GDM1 (cell line): ENCODE measurements around the gene HLA-G.
"Not testable (repeated sequence)": the region's sequence is repeated elsewhere in the genome, so short reads cannot be mapped to it uniquely, and the experiment has no call there.

Experiments
- DNase-seq: peaks from one replicate; lab custom pipeline; 2025; lab: John Stamatoyannopoulos, UW

The HLA-G gene

DNA sequence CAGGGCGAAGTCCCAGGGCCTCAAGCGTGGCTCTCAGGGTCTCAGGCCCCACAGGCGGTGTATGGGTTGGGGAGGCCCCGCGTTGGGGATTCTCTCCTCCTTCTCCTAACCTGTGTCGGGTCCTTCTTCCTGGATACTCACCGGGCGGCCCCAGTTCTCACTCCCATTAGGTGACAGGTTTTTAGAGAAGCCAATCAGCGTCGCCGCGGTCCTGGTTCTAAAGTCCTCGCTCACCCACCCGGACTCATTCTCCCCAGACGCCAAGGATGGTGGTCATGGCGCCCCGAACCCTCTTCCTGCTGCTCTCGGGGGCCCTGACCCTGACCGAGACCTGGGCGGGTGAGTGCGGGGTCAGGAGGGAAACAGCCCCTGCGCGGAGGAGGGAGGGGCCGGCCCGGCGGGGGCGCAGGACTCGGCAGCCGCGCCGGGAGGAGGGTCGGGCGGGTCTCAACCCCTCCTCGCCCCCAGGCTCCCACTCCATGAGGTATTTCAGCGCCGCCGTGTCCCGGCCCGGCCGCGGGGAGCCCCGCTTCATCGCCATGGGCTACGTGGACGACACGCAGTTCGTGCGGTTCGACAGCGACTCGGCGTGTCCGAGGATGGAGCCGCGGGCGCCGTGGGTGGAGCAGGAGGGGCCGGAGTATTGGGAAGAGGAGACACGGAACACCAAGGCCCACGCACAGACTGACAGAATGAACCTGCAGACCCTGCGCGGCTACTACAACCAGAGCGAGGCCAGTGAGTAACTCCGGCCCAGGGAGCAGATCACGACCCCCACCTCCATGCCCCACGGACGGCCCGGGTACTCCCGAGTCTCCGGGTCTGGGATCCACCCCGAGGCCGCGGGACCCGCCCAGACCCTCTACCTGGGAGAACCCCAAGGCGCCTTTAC is at the start of gene HLA-G:
Gene HLA-G, plus strand, starts transcription at position 247 of the 892 bp plus-strand sequence. Its CDS starts 20 bp downstream, at position 267.
- no peak for DNase-seq

DNA sequence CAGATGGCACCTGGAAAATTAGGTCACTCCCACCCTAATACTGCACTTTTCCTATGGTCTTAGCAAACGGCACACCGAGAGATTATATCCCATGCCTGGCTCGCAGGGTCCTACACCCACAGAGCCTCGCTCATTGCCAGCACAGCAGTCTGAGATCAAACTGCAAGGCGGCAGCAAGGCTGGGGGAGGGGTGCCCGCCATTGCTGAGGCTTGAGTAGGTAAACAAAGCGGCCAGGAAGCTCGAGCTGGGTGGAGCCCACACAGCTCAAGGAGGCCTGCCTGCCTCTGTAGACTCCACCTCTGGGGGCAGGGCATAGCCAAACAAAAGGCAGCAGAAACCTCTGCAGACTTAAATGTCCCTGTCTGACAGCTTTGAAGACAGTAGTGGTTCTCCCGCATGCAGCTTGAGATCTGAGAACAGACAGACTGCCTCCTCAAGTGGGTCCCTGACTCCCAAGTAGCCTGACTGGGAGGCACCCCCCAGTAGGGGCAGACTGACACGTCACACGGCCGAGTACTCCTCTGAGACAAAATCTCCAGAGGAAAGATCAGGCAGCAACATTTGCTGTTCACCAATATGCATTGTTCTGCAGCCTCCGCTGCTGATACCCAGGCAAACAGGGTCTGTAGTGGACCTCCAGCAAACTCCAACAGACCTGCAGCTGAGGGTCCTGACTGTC is 47.5 kb upstream of the HLA-G start:
- DNase-seq: not testable (repeated sequence)

DNA sequence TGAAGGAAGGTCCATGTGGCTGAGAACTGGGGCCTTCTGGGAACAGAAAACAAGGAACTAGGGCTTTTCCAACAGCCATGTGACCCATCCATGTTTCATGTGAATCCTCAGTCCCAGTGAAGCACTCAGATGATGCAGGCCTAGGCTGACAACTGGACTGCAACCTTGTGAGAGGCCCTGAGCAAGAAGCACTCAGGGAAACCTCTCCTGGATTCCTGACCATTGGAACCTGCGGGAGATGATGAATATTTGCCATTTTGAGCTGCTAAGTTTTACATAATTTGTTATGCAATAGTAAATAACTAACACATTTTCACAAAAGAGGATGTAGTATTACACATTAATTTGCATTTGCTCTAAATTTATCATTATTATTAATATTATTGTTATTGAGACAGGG is 38.4 kb upstream of the HLA-G start:
- no peak for DNase-seq

DNA sequence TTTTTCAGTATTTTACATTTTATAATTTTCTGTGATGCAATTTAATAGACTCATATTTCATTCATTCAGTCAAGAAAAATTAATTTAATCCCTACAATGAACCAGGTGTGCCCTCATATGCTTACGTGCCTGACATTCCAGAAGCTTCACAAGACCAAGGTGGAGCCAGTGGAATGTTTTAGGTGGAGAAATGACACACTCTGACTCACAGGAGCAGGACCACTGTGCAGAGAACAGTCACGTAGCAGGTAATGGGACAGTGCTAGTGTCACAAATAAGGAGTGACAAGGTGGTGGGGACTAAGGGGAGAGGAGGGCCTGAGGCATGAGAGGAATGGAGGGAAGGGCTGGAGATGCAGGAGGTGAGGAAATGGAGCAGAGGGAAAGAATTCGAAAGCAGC is 37.0 kb upstream of the HLA-G start:
- no peak for DNase-seq

DNA sequence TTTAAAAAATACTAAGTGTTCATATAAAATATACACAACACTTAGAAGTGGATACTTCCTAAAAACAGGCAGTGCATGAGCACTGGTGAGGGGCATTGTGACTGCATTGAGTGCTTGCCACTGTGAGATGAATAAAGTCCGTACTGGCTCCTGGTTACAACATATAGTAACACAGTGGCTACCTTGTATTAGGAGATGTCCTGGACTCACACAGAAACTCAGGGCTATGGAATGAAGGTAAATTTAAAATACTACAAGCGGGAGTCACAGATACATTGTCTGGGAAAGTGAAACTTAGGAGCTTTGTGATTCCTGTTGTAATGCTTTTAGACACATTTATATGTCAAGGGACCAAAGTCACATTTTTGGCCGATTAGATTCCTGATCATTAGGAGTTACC is 36.5 kb upstream of the HLA-G start:
- DNase-seq: no peak

DNA sequence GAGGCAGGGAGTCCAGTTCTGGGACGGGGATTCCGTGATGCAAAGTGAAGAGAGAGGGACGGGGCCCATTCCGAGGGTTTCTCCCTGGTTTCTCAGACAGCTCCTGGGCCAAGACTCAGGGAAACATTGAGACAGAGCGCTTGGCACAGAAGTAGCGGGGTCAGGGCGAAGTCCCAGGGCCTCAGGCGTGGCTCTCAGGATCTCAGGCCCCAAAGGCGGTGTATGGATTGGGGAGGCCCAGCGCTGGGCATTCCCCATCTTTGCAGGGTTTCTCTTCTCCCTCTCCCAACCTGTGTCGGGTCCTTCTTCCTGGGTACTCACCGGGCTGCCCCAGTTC is 35.9 kb upstream of the HLA-G start:
- no peak for DNase-seq

DNA sequence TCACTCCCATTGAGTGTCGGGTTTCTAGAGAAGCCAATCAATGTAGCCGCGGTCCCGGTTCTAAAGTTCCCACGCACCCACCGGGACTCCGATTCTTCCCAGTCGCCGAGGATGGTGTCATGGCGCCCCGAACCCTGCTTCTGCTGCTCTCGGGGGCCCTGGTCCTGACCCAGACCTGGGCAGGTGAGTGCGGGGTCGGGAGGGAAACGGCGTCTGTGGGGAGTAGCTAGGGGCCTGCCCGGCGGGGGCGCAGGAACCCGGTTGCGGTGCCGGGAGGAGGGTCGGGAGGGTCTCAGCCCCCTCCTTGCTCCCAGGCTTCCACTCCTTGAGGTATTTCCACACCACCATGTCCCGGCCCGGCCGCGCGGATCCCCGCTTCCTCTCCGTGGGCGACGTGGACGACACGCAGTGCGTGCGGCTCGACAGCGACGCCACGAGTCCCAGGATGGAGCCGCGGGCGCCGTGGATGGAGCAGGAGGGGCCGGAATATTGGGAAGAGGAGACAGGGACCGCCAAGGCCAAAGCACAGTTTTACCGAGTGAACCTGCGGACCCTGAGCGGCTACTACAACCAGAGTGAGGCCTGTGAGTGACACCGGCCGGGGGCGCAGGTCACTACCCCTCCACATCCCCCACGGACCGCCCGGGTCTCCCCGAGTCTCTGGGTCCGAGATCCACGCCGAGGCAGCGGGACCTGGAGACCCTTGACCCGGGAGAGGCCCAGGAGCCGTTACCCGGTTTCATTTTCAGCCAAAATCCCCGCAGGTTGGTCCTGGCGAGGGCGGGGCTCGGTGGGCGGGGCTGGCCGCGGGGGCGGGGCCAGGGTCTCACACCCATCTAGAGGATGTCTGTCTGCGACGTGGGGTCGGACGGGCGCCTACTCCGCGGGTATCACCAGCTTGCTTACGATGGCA is 35.2 kb upstream of the HLA-G start:
- DNase-seq: no peak

DNA sequence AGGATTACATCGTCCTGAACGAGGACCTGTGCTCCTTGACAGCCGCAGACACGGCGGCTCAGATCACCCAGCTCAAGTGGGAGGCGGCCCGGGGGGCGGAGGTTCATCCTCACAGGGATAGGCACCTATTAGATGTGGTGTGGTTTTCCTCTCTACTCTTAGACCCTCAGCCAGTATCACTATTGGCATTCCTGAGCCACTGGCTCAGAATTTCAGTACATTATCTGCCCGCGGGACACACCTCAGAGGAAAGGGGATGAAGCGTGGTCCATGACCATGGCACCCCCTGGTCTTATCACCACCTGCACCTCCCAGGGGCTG is 34.6 kb upstream of the HLA-G start:
- no peak for DNase-seq

DNA sequence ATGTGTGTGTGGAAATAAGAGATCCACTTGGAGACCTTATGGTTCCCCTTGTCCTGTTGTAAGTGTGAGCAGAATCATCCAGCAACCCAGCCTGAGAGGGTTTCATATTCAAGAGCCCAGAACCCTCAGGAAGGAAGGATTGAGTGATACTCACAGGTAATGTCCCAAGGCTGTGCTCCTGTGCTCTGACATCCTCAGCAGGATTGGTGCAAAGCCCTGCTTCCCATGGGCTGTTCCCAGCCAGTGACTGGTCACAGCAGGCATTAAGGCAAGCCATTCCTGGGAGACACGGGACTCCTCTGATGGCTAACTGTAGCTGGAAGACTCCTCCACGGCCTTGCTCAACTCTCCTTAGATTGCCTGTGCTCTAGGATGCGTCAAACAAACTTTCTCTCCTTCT is 33.8 kb upstream of the HLA-G start:
- DNase-seq: no peak

DNA sequence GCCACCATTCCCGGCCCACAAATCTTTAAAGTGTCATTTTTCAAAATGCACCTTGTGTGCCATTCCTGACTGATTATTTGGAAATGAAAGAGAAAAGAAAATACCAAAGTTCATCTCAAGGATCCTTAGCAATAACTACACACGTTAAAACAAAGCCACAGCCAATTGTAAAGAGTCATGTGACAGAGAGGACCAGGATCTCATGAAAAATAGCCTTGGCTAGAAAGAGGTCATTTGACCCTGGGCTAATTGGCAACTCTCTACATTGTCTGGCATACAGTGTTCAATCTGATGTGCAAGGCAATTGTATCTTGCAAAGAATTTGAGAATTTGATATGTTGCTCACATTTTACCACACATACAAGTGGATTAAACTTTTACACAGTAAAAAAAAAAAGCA is 31.6 kb upstream of the HLA-G start:
- no peak for DNase-seq

DNA sequence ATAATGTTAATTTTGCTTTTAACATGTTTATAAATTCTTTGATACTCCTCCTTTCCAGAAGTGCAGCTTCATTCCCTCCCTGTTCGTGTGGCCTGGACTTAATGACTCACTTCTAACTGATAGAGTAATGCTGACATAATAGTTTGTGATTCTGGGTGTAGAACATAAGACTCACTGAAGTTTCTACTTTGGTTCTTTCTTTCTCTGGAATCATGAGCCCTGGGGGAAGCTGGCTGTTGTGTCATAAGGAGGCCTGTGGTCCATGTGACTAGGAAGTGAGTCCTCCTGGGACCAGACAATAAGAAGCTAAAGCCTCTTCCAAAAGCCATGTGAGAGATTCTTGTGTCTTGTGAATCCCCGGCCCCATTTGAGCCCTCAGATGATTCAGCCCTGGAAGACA is 30.5 kb upstream of the HLA-G start:
- no peak for DNase-seq

DNA sequence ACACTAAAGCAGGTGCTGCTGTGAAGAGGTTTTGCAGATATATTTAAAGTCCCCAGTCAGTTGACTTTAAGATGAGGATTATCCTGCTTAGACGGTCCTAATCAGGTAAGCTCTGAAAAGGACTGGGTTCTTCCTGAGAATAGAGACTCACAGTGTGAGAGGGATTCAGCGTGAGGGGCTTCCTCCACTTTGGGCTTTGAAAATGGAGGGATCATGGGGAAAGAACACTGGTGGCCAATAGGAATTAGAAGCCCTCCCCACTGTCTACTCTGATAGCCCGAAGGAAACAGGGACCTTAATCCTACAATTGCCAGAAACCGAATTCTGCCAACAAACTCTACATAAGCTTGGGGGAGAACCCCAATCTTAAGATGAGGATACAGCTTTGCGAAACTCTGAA is 29.7 kb upstream of the HLA-G start:
- no peak for DNase-seq

DNA sequence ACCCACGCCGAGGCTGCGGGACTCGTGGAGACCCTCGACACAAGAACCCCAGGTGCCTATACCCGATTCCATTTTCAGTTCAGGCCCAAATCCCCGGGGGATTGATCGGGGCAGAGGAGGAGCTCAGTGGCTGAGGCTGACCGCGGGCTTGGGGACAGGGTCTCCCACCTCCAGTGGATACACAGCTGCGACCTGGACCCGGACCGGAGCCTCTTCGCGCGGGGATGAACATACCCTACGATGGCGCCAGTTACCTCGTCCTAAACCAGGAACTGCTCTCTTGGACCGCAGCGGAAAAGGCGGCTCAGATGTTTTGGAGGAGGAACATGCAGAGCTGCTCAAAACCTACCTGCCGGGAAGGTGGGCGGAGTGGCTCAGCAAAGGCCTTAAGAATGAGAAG is 27.4 kb upstream of the HLA-G start:
- DNase-seq: no peak

DNA sequence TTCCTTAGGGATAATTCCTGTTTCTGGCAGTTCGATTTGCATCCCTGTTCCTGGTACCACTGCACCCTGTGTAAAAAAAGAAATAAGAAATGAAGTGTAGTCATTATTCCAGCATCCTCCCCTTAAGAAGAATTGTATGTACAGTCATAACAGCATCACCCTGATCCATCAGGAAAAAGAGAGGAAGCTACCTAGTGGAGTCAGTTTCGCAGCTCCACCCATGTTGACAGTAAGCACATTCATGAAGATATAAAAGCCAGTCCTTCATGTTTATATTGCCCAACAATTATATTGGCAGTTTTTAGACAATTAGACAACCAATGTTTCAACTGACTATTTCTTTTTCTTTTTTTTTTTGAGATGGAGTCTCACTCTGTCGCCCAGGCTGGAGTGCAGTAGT is 21.2 kb upstream of the HLA-G start:
- DNase-seq: no peak

DNA sequence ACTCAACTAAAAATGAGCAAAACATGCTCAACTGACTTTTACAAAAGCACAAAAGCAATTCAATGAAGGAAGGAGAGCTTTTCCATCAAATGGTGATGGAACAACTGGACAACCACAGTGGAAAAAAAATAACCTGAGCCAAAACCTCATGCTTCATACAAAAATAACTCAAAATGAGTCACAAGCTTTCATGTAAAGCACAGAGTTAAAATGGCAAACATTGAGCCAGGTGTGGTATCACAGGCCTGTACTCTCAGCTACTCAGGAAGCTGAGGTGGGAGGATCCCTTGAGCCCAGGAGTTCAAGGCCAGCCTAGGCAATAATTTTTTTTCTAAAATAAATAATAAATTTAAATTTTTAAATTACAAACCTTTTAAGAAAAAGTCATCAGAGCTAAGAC is 18.4 kb upstream of the HLA-G start:
- no peak for DNase-seq

DNA sequence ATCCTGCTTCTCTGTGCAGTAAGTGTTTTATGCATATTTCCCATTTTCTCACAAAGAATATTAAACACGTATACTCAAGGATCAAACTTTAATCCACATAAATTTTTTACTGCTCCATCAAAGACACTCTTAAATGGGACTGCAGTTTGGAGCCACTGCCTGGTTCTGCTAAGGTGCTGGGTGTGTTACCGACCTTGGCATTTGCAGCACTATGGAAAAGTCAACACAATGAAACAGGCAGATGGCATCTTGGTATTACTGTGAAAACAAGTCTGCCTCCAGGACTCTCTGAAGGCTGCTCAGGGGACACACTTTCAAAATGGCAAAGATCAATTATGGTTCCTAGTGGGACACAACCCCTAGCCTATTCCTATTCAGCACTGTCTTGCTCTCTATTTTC is 17.3 kb upstream of the HLA-G start:
- no peak for DNase-seq

DNA sequence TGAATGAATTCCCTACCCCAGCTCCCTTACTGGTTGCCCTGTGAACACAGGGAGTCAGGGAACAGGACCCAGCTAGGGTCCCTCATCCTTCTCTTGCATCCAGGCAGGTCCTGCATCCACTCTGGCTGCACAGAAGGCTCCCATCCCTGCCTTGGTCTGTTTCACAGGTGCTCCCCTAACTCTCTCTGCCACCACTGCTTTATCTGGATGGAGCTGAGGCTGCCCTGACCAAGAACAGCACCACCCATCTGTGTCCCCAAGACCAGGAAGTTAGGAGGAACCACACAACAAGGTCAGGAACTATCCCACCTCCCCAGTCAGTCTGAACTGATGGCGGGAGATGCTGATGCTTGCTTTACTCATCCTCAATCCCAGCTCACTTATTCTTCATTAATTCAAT is 16.2 kb upstream of the HLA-G start:
- no peak for DNase-seq

DNA sequence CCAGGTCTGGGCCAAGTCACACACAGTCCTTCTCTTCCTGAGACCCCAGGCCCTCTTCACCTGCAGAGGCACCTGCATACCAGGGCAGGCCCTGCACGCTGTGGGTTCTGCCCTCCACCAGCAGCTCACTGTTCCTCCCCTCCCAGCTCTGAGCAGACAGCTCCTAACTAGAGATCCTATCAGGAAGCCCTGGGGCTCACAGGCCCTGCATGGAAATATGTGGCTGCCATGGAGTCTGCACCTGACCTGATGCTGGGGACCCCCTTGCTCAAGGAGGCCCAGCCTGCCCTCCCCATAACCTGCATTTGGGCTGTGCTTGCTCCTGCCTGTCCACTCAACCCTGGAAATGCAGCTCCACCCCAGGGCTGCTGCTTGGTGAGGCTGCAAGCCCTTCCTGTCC is 14.6 kb upstream of the HLA-G start:
- no peak for DNase-seq

DNA sequence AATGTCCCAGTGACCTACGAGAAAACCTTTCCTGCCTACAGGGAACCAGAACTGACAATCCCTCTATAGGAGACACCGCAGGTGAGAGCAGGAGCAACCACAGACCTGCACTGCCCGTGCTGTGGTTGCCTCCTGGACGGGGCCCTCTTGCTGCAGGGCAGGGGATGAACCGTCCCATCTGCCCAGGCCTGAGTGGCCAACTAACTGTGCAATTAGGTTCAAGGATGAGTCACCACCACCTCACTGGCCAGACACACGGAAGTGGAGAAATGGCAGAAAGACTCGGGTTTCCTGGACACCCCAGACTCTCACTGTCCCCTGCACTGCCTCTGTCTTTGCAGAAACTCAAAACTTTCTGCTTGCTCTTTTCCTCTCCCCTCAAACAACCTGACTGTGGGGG is 13.8 kb upstream of the HLA-G start:
- DNase-seq: no peak

DNA sequence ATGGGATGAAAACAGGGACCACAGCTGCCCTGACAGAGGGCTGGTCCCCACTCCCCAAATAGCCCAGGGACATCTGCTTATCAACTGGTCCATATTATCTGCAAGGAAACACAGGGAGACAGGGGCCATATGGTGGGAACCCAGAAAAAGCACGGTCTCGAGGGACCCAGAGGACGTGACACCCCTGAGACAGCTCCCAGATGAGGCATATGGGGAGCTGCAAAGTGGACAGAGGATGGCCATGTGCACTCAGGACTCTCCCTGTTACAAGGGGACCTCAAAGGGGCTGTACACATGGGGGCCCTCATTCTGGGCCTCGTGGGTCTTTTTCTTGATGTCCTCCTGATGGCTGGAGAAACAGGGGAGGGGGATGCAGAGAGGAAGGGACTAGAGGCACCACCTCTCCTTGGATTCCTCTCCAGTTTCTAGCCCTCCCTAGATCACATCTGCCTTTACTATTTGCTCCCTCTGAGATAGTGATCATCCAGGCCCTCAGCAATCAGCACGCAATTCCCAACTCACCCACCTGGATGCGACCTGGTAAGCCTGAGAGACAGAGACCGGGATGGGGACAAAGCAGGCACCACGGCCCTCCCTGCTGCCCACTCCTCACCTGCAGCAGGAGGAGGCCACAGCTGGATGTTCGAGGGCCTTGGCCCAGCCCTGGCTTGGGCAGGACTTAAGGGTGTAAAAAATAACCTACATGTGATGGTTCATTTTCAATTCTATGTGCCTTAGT is 13.1 kb upstream of the HLA-G start:
- no peak for DNase-seq

DNA sequence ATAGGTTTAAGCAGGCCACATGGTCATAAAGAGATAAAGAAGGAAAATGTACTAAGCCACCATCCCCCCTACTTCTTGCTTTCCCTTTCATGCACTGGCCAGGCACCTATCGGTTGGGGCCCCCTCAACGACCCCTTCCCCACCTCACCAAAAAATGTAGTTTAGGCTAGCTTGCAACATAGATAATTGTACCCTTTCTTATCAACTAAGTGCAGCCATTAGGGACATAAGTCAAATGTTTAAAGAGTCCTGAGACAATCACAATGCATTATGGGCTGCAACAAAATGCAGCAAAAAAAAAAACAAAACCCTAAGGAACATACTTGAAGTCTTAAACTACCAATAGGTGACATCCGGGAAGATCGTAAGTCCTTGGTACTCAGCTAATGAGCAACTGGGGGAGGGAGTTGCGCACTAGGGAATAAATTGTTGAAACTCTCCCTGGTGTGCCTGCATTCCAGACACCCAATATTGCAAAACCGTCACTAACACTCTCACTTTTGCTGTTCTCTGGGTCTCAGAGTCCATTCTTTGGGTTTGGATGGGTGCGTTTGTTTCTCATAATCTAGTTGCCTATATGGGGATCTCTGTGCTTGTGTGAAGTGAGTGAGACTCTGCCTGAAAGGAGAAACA is 12.4 kb upstream of the HLA-G start:
- DNase-seq: no peak

DNA sequence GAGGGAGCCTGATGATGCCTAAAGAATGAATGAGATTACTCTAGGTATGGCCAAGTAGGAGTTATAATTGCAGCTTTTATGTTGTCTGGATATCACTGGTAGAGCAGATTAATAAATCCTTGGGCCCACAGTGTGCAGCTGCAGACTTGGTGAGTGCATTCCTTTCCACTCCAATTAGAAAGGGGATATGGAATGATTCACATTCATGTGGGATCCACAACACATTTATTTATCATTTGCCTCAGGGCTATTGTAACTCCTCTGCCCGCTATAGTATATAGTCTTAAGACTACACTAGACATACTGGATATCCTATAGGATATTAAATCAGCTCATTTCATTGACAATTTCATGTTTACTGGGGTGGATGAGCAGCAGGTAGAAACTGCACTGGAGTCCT is 11.6 kb upstream of the HLA-G start:
- no peak for DNase-seq
